Bronchial epithelial cell (primary cell): Measurements from ENCODE around the gene EFNA5. TPM values are rescaled to one million over a fixed set of nuclear protein-coding genes. Genes with fewer than 3 reads are reported as not detected.

Source experiments
- DNase-seq: peaks from one replicate; pipeline ENCODE4 v3.0.0-alpha.2; 2010; ENCODE audit warnings: low read depth
- FAIRE-seq: peaks from 2 replicates; lab custom pipeline; 2011; peaks lifted over from hg19 to GRCh38; lab: Jason Lieb, UNC
- H3K27me3 ChIP-seq: 2 replicates; pipeline ENCODE4 v1.5.1; 2011; ENCODE audit warnings: low read length; ENCODE audit not compliant: control insufficient read depth, insufficient read depth
- H3K36me3 ChIP-seq: 2 replicates; pipeline ENCODE4 v1.5.1; 2011; ENCODE audit warnings: low read length; ENCODE audit not compliant: control insufficient read depth, insufficient read depth
- H3K4me3 ChIP-seq: 2 replicates; pipeline ENCODE4 v1.5.1; 2011; ENCODE audit warnings: mild to moderate bottlenecking, low read depth, low read length, control low read depth
- total RNA-seq: library from RNA; depleted of rRNA; stranded (reverse); fragments of >200 nt; gene quantifications from 2 replicates; pipeline ENCODE4 v1.2.1, GENCODE V29; 2014
- TF ChIP-seq, protein P1 (sequence below): IDR thresholded peaks from 2 replicates; pipeline ENCODE4 v1.5.1; 2011; ENCODE audit warnings: mild to moderate bottlenecking, moderate library complexity, low read length, control low read depth, inconsistent platforms; ENCODE audit not compliant: insufficient read depth, severe bottlenecking

EFNA5 gene
- total RNA-seq, 1 donor from 2014 or later, result 3.9 TPM

DNA sequence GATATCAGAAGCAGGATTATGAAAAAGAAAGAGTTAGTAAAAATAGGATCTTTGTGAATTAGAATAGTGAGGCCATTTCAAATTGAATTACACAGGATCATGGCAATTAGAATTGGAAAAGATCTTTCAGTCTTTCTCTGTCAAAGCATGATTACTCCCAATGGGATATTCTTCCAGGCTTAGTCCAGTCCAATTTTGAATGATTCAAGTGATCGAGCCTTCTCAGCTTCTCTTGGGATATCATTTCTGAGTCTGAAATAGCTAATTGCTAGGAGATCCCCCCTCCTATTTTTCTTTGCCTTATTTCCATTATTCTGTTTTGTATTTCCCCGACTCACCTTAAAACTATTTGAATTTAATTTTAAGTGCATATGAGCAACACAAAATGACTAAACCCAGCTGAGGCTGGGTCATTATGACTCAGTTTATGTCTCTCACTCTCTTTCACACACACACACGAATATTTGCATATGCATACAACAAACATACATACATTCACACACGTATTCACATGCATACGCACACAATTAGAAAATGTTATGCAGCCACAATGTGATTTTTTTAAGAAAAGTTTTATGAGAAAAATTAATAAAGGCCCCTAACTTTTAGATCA is 34.8 kb upstream of the EFNA5 start:
- FAIRE-seq (no peak), DNase-seq (peak; percentile 94)
- Histone ChIP-seq H3K36me3 (no peaks in the 10 kb centered on the region), H3K4me3 (no peak overlapping the region), H3K27me3 (no peaks in the 10 kb centered on the region)
- TF ChIP-seq, protein P1, sequence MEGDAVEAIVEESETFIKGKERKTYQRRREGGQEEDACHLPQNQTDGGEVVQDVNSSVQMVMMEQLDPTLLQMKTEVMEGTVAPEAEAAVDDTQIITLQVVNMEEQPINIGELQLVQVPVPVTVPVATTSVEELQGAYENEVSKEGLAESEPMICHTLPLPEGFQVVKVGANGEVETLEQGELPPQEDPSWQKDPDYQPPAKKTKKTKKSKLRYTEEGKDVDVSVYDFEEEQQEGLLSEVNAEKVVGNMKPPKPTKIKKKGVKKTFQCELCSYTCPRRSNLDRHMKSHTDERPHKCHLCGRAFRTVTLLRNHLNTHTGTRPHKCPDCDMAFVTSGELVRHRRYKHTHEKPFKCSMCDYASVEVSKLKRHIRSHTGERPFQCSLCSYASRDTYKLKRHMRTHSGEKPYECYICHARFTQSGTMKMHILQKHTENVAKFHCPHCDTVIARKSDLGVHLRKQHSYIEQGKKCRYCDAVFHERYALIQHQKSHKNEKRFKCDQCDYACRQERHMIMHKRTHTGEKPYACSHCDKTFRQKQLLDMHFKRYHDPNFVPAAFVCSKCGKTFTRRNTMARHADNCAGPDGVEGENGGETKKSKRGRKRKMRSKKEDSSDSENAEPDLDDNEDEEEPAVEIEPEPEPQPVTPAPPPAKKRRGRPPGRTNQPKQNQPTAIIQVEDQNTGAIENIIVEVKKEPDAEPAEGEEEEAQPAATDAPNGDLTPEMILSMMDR, result no peak

DNA sequence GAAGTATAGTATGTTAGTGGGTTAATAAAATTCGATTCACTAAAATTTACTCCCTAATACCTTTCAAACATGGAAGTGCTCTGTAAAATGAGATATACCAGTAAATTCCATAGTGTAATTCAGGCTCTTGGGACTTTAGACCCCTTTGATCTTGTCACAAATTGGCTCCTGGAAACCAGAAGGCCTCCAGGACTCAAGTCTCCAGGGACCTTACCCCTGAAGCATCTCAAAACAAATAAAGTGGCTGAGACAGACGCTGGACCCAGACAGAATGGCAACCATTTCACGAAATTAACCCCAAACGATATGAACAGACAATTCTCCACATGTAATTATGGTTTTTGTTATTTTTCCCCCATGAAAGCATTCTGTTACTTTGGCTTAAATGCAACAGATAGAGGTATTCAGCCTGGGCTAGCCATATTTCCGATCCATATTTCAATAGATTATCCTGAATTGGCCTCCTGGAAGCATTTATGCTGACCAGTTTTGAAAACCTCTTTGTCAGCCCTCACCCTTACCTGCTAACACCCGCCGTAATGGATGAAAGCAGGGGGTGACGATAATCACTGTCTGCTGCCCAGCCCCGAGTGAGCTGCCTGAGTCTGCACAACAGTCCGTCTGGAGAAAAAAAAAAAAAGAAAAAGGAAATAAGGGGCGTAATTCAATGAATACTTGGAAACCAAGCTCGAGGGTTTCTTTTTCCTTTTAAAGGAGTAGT is 34.1 kb upstream of the EFNA5 start:
- DNase-seq, result no peak
- Histone ChIP-seq H3K36me3 (no peaks in the 10 kb centered on the region), H3K27me3 (no peaks in the 10 kb centered on the region), H3K4me3 (no peak overlapping the region)
- TF ChIP-seq, protein P1, result no peak
- no peak for FAIRE-seq

DNA sequence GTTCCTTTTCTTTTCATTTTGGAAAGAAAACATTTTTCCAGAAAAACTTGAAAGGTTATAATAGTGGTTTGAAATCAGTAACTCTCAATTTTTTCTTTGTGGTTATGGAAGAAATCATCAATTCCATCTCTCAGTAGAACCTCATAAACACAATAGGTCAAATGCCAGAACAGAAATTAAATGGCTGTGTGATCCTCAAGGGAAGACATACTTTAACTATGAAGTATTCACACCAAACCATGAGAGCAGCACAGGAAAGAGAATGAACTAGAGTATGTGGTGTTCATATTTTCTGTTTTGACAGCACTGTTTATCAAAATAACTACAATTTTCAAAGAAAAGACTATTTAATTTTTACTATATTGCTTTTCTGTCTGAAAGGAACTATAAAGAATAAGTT is 29.7 kb upstream of the EFNA5 start:
- DNase-seq (no peak), FAIRE-seq (no peak)
- Histone ChIP-seq H3K36me3 (no peaks in the 10 kb centered on the region), H3K4me3 (no peak overlapping the region), H3K27me3 (no peaks in the 10 kb centered on the region)
- TF ChIP-seq, protein P1, result no peak

DNA sequence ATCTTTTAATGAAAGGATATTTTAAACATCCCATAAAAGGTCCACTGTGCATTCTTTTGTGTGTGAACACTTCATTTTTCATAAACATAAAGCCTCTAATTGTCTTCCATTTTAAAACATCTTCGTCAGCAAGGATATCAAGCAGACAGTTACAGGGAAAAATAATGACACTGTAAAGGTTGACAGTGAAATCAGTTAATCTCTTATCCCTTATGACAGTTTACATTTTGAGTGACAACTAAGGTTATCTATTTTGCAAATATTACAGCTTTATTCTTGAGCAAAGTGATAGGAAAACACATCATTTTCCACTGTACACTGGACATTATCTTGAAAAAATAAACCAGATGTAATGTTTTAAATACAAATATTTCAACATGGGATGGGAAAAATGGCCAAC is 28.7 kb upstream of the EFNA5 start:
- TF ChIP-seq, protein P1, result no peak
- no peak for FAIRE-seq

DNA sequence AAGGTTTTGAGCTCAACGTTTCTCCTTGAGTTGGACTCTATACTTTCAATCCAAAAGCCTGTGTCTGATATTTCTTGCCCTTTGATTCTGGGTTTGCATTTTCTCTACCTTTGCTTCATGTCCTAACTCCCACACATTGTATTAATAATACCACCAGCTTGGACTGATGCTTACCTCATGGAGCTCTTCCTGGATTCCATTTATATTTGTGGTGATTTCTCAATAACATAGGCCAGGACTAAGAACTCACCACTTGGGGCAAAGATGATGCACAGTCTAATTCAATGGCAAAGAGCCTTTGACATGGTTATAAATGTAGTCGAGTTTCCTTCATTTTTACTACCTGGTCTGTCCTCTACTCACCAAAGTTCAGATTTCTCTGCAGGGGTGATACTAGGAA is 27.5 kb upstream of the EFNA5 start:
- FAIRE-seq (no peak), DNase-seq (peak; percentile 66)
- Histone ChIP-seq H3K4me3 (no peak overlapping the region), H3K36me3 (no peaks in the 10 kb centered on the region), H3K27me3 (no peaks in the 10 kb centered on the region)
- TF ChIP-seq, protein P1, result no peak

More for the DNA sequence above, 28.7 kb upstream of the EFNA5 start:
- DNase-seq, result no peak
- no peaks in the 10 kb centered on the region for H3K27me3 ChIP-seq
- H3K4me3 ChIP-seq, result no peak overlapping the region
- H3K36me3 ChIP-seq, result no peaks in the 10 kb centered on the region
